Breast epithelium (tissue), 4 donors: Measurements from ENCODE around the gene KLHL36. TPM values are rescaled to one million over a fixed set of nuclear protein-coding genes. Genes with fewer than 3 reads are reported as not detected.

Experiments
- DNase-seq, 2 donors: peaks; one replicate each; pipeline ENCODE4 v3.0.0-alpha.2; 2019; ENCODE audit warnings: low spot score in 2 of 2
- H3K27ac ChIP-seq, 2 donors: fragments of 200-600 bp; sonication (generic) in 1 of 2; one replicate each; pipeline ENCODE4 v1.5.1; 2016 to 2019; ENCODE audit warnings: mild to moderate bottlenecking in 1 of 2
- H3K27me3 ChIP-seq, 2 donors: fragments of 200-600 bp; sonication (generic) in 1 of 2; one replicate each; pipeline versions ENCODE4 v1.5.1 to v1.6.0; 2017 to 2019; ENCODE audit warnings: control low read depth in 1 of 2, mild to moderate bottlenecking in 1 of 2
- H3K36me3 ChIP-seq: fragments of 200-600 bp; one replicate; pipeline ENCODE4 v1.5.1; 2019
- H3K4me1 ChIP-seq, 2 donors: fragments of 200-600 bp; sonication (generic); one replicate each; pipeline ENCODE4 v1.5.1; 2016 to 2019; ENCODE audit warnings: control low read depth in 1 of 2
- H3K4me3 ChIP-seq, 3 donors: fragments of 200-600 bp; sonication (generic); 1 replicate in 2 of 3; 2 replicates in 1 of 3; pipeline ENCODE4 v1.5.1; 2016 to 2019; ENCODE audit warnings: mild to moderate bottlenecking in 3 of 3, moderate library complexity in 2 of 3
- H3K9me3 ChIP-seq, 2 donors: fragments of 200-600 bp; sonication (generic) in 1 of 2; one replicate each; pipeline ENCODE4 v1.5.1; 2016 to 2019; ENCODE audit warnings: control low read depth in 1 of 2
- CTCF ChIP-seq, 3 donors: fragments of 450-650 bp; IDR thresholded peaks; one replicate each; pipeline ENCODE4 v1.5.1; 2016 to 2017; ENCODE audit warnings: antibody characterized with exemption in 3 of 3, mild to moderate bottlenecking in 3 of 3, moderate library complexity in 3 of 3
- POLR2A ChIP-seq: fragments of 450-650 bp; IDR thresholded peaks from one replicate; pipeline ENCODE4 v1.6.1; 2016; ENCODE audit warnings: antibody characterized with exemption, mild to moderate bottlenecking, moderate library complexity
- POLR2AphosphoS5 ChIP-seq, 3 donors: sonication (generic); formaldehyde crosslinking; IDR thresholded peaks; one replicate each; pipeline ENCODE4 v1.6.1; 2017; ENCODE audit warnings: antibody characterized with exemption in 3 of 3
- intact Hi-C: fragments of 100-400 bp; cut with DNase I; formaldehyde crosslinking; loops from one replicate; pipeline ENCODE4 v1.15.1; 2023; ENCODE audit warnings: low total_unique reads
- total RNA-seq, 3 donors: library from RNA; depleted of rRNA; stranded (reverse); fragments of >200 nt; gene quantifications; one replicate each; pipeline ENCODE4 v1.1.0, GENCODE V29; 2016

Gene KLHL36
- total RNA-seq, 3 donors from 2014 or later: 51.5 to 61.4 (median 59.4) TPM

- Histone ChIP-seq H3K36me3 (no peaks in the 10 kb centered on the region), H3K4me1 (no peaks in the 10 kb centered on the region), H3K4me3 (no peak overlapping the region), H3K27ac (no peak overlapping the region), H3K27me3 (no peaks in the 10 kb centered on the region), H3K9me3 (no peaks in the 10 kb centered on the region)
- intact Hi-C loops: no loop called here
- no peak for TF ChIP-seq POLR2AphosphoS5 (IDR thresholded peaks at IDR 0.05)
- no peak for TF ChIP-seq CTCF (IDR thresholded peaks at IDR 0.05)
- TF ChIP-seq POLR2A: no peak
- no peak for DNase-seq
Measured at GRCh38 chr16:84608282-84608681, 40.0 kb upstream of the KLHL36 start.

- intact Hi-C loops: loop anchor here (10.0 kb wide), 1 partner anchor 95 kb away; no protein-coding TSS in a partner anchor
- H3K4me3 ChIP-seq: no peak overlapping the region
- no peaks in the 10 kb centered on the region for H3K27me3 ChIP-seq
- H3K9me3 ChIP-seq: no peaks in the 10 kb centered on the region
- H3K36me3 ChIP-seq: no peaks in the 10 kb centered on the region
- no peak overlapping the region for H3K27ac ChIP-seq
- H3K4me1 ChIP-seq: no peaks in the 10 kb centered on the region
- TF ChIP-seq POLR2AphosphoS5 (IDR thresholded peaks at IDR 0.05): no peak
- TF ChIP-seq CTCF (IDR thresholded peaks at IDR 0.05): no peak
- TF ChIP-seq POLR2A: no peak
- DNase-seq: no peak
Measured at GRCh38 chr16:84609563-84610177, 38.6 kb upstream of the KLHL36 start.

- Histone ChIP-seq H3K36me3 (no peaks in the 10 kb centered on the region), H3K27ac (no peak overlapping the region), H3K4me3 (no peak overlapping the region), H3K4me1 (no peaks in the 10 kb centered on the region), H3K27me3 (no peaks in the 10 kb centered on the region), H3K9me3 (no peaks in the 10 kb centered on the region)
- no peak for TF ChIP-seq POLR2AphosphoS5 (IDR thresholded peaks at IDR 0.05)
- TF ChIP-seq CTCF (IDR thresholded peaks at IDR 0.05): no peak
- no peak for TF ChIP-seq POLR2A
- intact Hi-C loops: loop anchor here (10.0 kb wide), 1 partner anchor 96 kb away; no protein-coding TSS in a partner anchor
- no peak for DNase-seq
Measured at GRCh38 chr16:84610376-84610775, 37.9 kb upstream of the KLHL36 start.

GRCh38 chr16:84611041-84611440 lies 37.3 kb upstream of the KLHL36 start:
- H3K9me3 ChIP-seq: no peaks in the 10 kb centered on the region
- no peaks in the 10 kb centered on the region for H3K4me1 ChIP-seq
- no peak for TF ChIP-seq POLR2AphosphoS5 (IDR thresholded peaks at IDR 0.05)
- no peak for TF ChIP-seq CTCF (IDR thresholded peaks at IDR 0.05)
- no peak for TF ChIP-seq POLR2A
- no peak overlapping the region for H3K27ac ChIP-seq
- no peak for DNase-seq
- H3K4me3 ChIP-seq: no peak overlapping the region
- H3K36me3 ChIP-seq: no peaks in the 10 kb centered on the region
- H3K27me3 ChIP-seq: no peaks in the 10 kb centered on the region
- intact Hi-C loops: loop anchor here (10.0 kb wide), 1 partner anchor 96 kb away; no protein-coding TSS in a partner anchor

- Histone ChIP-seq H3K4me1 (no peaks in the 10 kb centered on the region), H3K9me3 (no peaks in the 10 kb centered on the region), H3K4me3 (no peak overlapping the region), H3K27ac (no peak overlapping the region), H3K27me3 (no peaks in the 10 kb centered on the region), H3K36me3 (no peaks in the 10 kb centered on the region)
- DNase-seq: no peak
- intact Hi-C loops: loop anchor here (1.0 to 10.0 kb wide), 2 partner anchors 12 to 98 kb away; no protein-coding TSS in a partner anchor
- TF ChIP-seq CTCF (IDR thresholded peaks at IDR 0.05): no peak
Measured at GRCh38 chr16:84612686-84613085, 35.6 kb upstream of the KLHL36 start.
